Type B pancreatic cell (in vitro differentiated cells): ENCODE results near the gene CBX2. TPM values are rescaled to one million over a fixed set of nuclear protein-coding genes. Genes with fewer than 3 reads are reported as not detected.

Experiments used
- DNase-seq: peaks from one replicate; pipeline ENCODE4 v3.0.0; 2021; ENCODE audit warnings: mixed read lengths; ENCODE audit not compliant: unreplicated experiment; ENCODE audit errors: extremely low spot score
- H3K27ac Mint-ChIP-seq: 2 replicates; pipeline ENCODE4 v1.8.0; 2021; ENCODE audit warnings: mild to moderate bottlenecking, mixed read lengths
- H3K27me3 Mint-ChIP-seq: 2 replicates; pipeline ENCODE4 v1.8.0; 2021; ENCODE audit warnings: mixed read lengths
- H3K36me3 Mint-ChIP-seq: 2 replicates; pipeline ENCODE4 v1.8.0; 2021; ENCODE audit warnings: mixed read lengths
- H3K4me1 Mint-ChIP-seq: one replicate; pipeline ENCODE4 v1.8.0; 2021; ENCODE audit warnings: mixed read lengths; ENCODE audit not compliant: unreplicated experiment
- H3K4me3 Mint-ChIP-seq: 2 replicates; pipeline ENCODE4 v1.8.0; 2021; ENCODE audit warnings: mild to moderate bottlenecking, mixed read lengths
- H3K9me3 Mint-ChIP-seq: 2 replicates; pipeline ENCODE4 v1.8.0; 2021; ENCODE audit warnings: mixed read lengths
- CTCF ChIP-seq: fragments of 200-600 bp; sonication (generic); conservative IDR thresholded peaks from 2 replicates; pipeline ENCODE4 v1.5.0; 2021; ENCODE audit warnings: antibody characterized with exemption, mild to moderate bottlenecking
- total RNA-seq: library from RNA; stranded (reverse); gene quantifications from 2 replicates; pipeline ENCODE4 v1.2.1, GENCODE V29; 2021; ENCODE audit warnings: low replicate concordance

Gene CBX2
- total RNA-seq, 1 donor from 2014 or later = 72.0 TPM

GRCh38 chr17:79745641-79746105, 32.3 kb upstream of the CBX2 start:
- H3K9me3 Mint-ChIP-seq = no peaks in the 10 kb centered on the region
- peaks cover 38% of the 10 kb centered on the region for H3K27me3 Mint-ChIP-seq
- H3K27ac Mint-ChIP-seq = peak overlapping the region; percentile 11
- no peaks in the 10 kb centered on the region for H3K36me3 Mint-ChIP-seq
- H3K4me1 Mint-ChIP-seq = peaks cover 8% of the 10 kb centered on the region
- DNase-seq = no peak
- peak overlapping the region; percentile 5 for H3K4me3 Mint-ChIP-seq
- TF ChIP-seq CTCF = no peak

- Mint-ChIP-seq H3K4me1 (peaks cover 8% of the 10 kb centered on the region), H3K36me3 (no peaks in the 10 kb centered on the region), H3K9me3 (no peaks in the 10 kb centered on the region), H3K27me3 (peaks cover 51% of the 10 kb centered on the region), H3K27ac (no peak overlapping the region), H3K4me3 (peak overlapping the region; percentile 74)
- no peak for DNase-seq
- no peak for TF ChIP-seq CTCF
Observed at GRCh38 chr17:79746889-79747507, 30.9 kb upstream of the CBX2 start.

GRCh38 chr17:79747508-79748294, 30.2 kb upstream of the CBX2 start:
- Mint-ChIP-seq H3K9me3 (no peaks in the 10 kb centered on the region), H3K36me3 (no peaks in the 10 kb centered on the region), H3K27me3 (peaks cover 51% of the 10 kb centered on the region), H3K4me1 (peaks cover 8% of the 10 kb centered on the region), H3K4me3 (peak overlapping the region; percentile 76), H3K27ac (no peak overlapping the region)
- TF ChIP-seq CTCF = no peak
- no peak for DNase-seq

- Mint-ChIP-seq H3K27ac (no peak overlapping the region), H3K4me3 (no peak overlapping the region)
Observed at GRCh38 chr17:79748295-79749099, 29.5 kb upstream of the CBX2 start.

More at GRCh38 chr17:79748295-79749099, 29.5 kb upstream of the CBX2 start:
- no peaks in the 10 kb centered on the region for H3K9me3 Mint-ChIP-seq
- peaks cover 8% of the 10 kb centered on the region for H3K4me1 Mint-ChIP-seq
- TF ChIP-seq CTCF = no peak
- H3K36me3 Mint-ChIP-seq = no peaks in the 10 kb centered on the region
- no peak for DNase-seq
- H3K27me3 Mint-ChIP-seq = peaks cover 51% of the 10 kb centered on the region
